Tibial nerve (tissue), 4 donors: ENCODE data around the gene EMP2. TPM values are rescaled to one million over a fixed set of nuclear protein-coding genes. Genes with fewer than 3 reads are reported as not detected.

Experiments used
- DNase-seq, 2 donors: peaks; one replicate each; pipeline ENCODE4 v3.0.0-alpha.2; 2019; ENCODE audit warnings: low spot score in 2 of 2
- H3K27ac ChIP-seq, 4 donors: fragments of 200-600 bp; sonication (generic) in 3 of 4; one replicate each; pipeline ENCODE4 v1.5.1; 2017 to 2019; ENCODE audit warnings: mild to moderate bottlenecking in 1 of 4
- H3K27me3 ChIP-seq, 2 donors: fragments of 200-600 bp; sonication (generic) in 1 of 2; one replicate each; pipeline versions ENCODE4 v1.5.1 to v1.6.0; 2017 to 2019
- H3K36me3 ChIP-seq, 3 donors: fragments of 200-600 bp; sonication (generic); one replicate each; pipeline ENCODE4 v1.5.1; 2018 to 2019
- H3K4me1 ChIP-seq, 4 donors: fragments of 200-600 bp; sonication (generic) in 3 of 4; one replicate each; pipeline ENCODE4 v1.5.1; 2017 to 2019
- H3K4me3 ChIP-seq, 4 donors: fragments of 200-600 bp; sonication (generic) in 3 of 4; one replicate each; pipeline ENCODE4 v1.5.1; 2017 to 2019; ENCODE audit warnings: mild to moderate bottlenecking in 1 of 4, moderate library complexity in 1 of 4
- H3K9me3 ChIP-seq, 4 donors: fragments of 200-600 bp; sonication (generic) in 3 of 4; one replicate each; pipeline ENCODE4 v1.5.1; 2017 to 2019
- CTCF ChIP-seq, 5 experiments: fragments of 200-600 bp in 3 of 5; fragments of 450-650 bp in 2 of 5; sonication (generic) in 3 of 5; IDR thresholded peaks; one replicate each; pipeline ENCODE4 v1.5.1; 2016 to 2019; ENCODE audit warnings: antibody characterized with exemption in 5 of 5, mild to moderate bottlenecking in 3 of 5, moderate library complexity in 2 of 5
- EP300 ChIP-seq, 2 donors: sonication (generic); formaldehyde crosslinking; IDR thresholded peaks; one replicate each; pipeline ENCODE4 v1.6.1; 2017; ENCODE audit warnings: antibody characterized with exemption in 2 of 2, mild to moderate bottlenecking in 1 of 2
- POLR2A ChIP-seq, 2 donors: fragments of 450-650 bp; IDR thresholded peaks; one replicate each; pipeline ENCODE4 v1.6.1; 2017; ENCODE audit warnings: antibody characterized with exemption in 2 of 2, mild to moderate bottlenecking in 2 of 2, moderate library complexity in 2 of 2
- WGBS, 2 donors: methylation state at CpG; one replicate each; pipeline ENCODE4 v1.1.5; 2018; 5-methylcytosine and 5-hydroxymethylcytosine counted together
- total RNA-seq, 4 donors: library from RNA; depleted of rRNA; stranded (reverse); fragments of >200 nt; gene quantifications; one replicate each; pipeline ENCODE4 v1.1.0, GENCODE V29; 2016

The EMP2 gene
- total RNA-seq, 4 donors from 2014 or later: 60.5 to 72.1 (median 65.5) TPM

- WGBS, 2 donors: 38 to 47% methylated on average over 7 of the region's 7 CpGs
- Histone ChIP-seq H3K36me3 (no peaks in the 10 kb centered on the region), H3K27ac (peak overlapping the region in 2 of 4 donors; percentile 45 to 64), H3K4me1 (peaks cover 0 to 28% (median 4%) of the 10 kb centered on the region in 4 donors), H3K27me3 (no peaks in the 10 kb centered on the region), H3K4me3 (no peak overlapping the region), H3K9me3 (no peaks in the 10 kb centered on the region)
- no peak for TF ChIP-seq EP300 (IDR thresholded peaks at IDR 0.05)
- TF ChIP-seq CTCF (IDR thresholded peaks at IDR 0.05): no peak
- no peak for TF ChIP-seq POLR2A (IDR thresholded peaks at IDR 0.05)
- no peak for DNase-seq
These were observed 29.0 kb upstream of the EMP2 start for GRCh38 chr16:10609402-10609774.

DNA sequence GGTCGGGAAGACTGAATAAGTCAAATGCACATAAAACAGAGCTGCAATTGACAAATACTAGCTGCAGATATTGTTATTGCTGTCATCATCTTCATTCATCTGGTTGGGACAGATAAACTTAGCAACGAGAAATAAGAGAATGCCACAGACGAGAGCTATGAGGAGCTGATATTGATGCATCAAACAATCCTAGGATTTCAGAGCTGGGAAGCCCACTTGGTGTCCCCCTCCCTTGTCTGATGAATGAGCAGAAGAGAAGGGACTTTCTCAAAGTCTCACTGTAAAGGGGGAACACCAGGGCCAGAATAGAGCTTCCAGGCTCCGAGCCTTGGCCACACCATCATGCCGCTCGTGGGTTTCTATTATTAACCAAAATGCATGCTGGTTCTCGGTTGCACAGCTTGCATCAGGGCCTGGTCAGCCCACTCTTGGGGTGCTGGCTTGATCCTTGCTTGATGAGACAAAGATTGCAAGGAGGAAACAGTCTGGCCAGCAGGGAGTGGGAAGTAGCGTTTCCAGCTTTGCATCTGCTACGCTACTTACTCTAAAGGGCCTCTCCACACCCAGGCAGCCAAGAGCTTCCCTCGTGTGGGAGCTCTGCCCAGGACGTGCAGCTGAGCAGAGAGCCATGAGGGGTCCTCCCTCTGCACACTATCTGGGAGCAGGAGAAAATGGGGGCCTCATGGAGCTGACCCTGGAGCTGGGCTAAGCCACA lies 28.4 kb upstream of the EMP2 start:
- Histone ChIP-seq H3K27ac (peak overlapping the region in 2 of 4 donors; percentile 45 to 64), H3K4me1 (peaks cover 0 to 28% (median 4%) of the 10 kb centered on the region in 4 donors), H3K27me3 (no peaks in the 10 kb centered on the region), H3K4me3 (no peak overlapping the region), H3K9me3 (no peaks in the 10 kb centered on the region), H3K36me3 (no peaks in the 10 kb centered on the region)
- TF ChIP-seq CTCF (IDR thresholded peaks at IDR 0.05) (no peak), EP300 (IDR thresholded peaks at IDR 0.05) (no peak), POLR2A (IDR thresholded peaks at IDR 0.05) (no peak)
- DNase-seq: no peak
- WGBS, 2 donors: 36 to 47% methylated on average over 10 to 11 of the region's 11 CpGs

- no peak overlapping the region for H3K27ac ChIP-seq
- peaks cover 0 to 24% (median 4%) of the 10 kb centered on the region in 4 donors for H3K4me1 ChIP-seq
- H3K36me3 ChIP-seq: no peaks in the 10 kb centered on the region
- DNase-seq: no peak
- no peaks in the 10 kb centered on the region for H3K27me3 ChIP-seq
- TF ChIP-seq POLR2A (IDR thresholded peaks at IDR 0.05): no peak
- TF ChIP-seq EP300 (IDR thresholded peaks at IDR 0.05): no peak
- no peak for TF ChIP-seq CTCF (IDR thresholded peaks at IDR 0.05)
- 75 to 80% methylated on average over 3 of the region's 3 CpGs for WGBS, 2 donors
- H3K9me3 ChIP-seq: no peaks in the 10 kb centered on the region
- no peak overlapping the region for H3K4me3 ChIP-seq
These were observed 26.8 kb upstream of the EMP2 start for GRCh38 chr16:10607157-10607556.

DNA sequence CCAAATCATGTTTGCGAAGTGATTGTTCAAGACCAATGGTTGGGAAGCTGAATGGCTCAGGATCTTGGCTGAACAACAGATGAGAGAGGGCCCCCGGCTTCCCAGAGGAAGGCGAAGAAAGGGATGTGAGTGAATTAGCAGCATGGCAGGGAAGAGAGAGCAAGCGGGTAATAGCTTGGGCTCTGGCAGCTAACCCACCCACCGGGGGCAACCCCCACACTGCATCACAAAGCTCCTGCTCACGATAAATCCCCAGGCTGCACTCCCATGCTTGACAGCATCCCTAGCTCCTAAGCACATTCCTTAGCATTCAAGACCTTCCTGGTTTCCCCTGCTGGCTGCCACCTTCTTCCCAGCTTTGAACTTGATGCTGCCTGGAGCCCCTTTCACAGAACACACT lies 26.2 kb upstream of the EMP2 start:
- no peaks in the 10 kb centered on the region for H3K27me3 ChIP-seq
- whole genome bisulfite sequencing, 2 donors: 58 to 60% methylated on average over 6 of the region's 6 CpGs
- no peaks in the 10 kb centered on the region for H3K9me3 ChIP-seq
- peaks cover 0 to 24% (median 4%) of the 10 kb centered on the region in 4 donors for H3K4me1 ChIP-seq
- H3K36me3 ChIP-seq: no peaks in the 10 kb centered on the region
- TF ChIP-seq POLR2A (IDR thresholded peaks at IDR 0.05): no peak
- no peak for TF ChIP-seq EP300 (IDR thresholded peaks at IDR 0.05)
- no peak for TF ChIP-seq CTCF (IDR thresholded peaks at IDR 0.05)
- no peak overlapping the region for H3K27ac ChIP-seq
- no peak for DNase-seq
- no peak overlapping the region for H3K4me3 ChIP-seq

GRCh38 chr16:10605636-10606035 lies 25.2 kb upstream of the EMP2 start:
- Histone ChIP-seq H3K4me1 (peaks cover 0 to 18% (median 2%) of the 10 kb centered on the region in 4 donors), H3K27me3 (no peaks in the 10 kb centered on the region), H3K36me3 (no peaks in the 10 kb centered on the region), H3K27ac (no peak overlapping the region), H3K4me3 (no peak overlapping the region), H3K9me3 (no peaks in the 10 kb centered on the region)
- TF ChIP-seq CTCF (IDR thresholded peaks at IDR 0.05): no peak
- TF ChIP-seq EP300 (IDR thresholded peaks at IDR 0.05): no peak
- TF ChIP-seq POLR2A (IDR thresholded peaks at IDR 0.05): no peak
- 88 to 94% methylated on average over 3 of the region's 3 CpGs for WGBS, 2 donors
- DNase-seq: no peak
